ENCODE measurements around the gene SDC4.

The SDC4 gene, protein sequence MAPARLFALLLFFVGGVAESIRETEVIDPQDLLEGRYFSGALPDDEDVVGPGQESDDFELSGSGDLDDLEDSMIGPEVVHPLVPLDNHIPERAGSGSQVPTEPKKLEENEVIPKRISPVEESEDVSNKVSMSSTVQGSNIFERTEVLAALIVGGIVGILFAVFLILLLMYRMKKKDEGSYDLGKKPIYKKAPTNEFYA

GRCh38 chr20:45347936-45348778 lies at the start of gene SDC4:
SDC4 (minus strand) TSS chr20:45348424; CDS start chr20:45348384, 40 bp downstream.
- peak; percentile 72 for DNase-seq

GRCh38 chr20:45395114-45395415 lies 46.8 kb upstream of the SDC4 start:
- no peak for DNase-seq

DNA sequence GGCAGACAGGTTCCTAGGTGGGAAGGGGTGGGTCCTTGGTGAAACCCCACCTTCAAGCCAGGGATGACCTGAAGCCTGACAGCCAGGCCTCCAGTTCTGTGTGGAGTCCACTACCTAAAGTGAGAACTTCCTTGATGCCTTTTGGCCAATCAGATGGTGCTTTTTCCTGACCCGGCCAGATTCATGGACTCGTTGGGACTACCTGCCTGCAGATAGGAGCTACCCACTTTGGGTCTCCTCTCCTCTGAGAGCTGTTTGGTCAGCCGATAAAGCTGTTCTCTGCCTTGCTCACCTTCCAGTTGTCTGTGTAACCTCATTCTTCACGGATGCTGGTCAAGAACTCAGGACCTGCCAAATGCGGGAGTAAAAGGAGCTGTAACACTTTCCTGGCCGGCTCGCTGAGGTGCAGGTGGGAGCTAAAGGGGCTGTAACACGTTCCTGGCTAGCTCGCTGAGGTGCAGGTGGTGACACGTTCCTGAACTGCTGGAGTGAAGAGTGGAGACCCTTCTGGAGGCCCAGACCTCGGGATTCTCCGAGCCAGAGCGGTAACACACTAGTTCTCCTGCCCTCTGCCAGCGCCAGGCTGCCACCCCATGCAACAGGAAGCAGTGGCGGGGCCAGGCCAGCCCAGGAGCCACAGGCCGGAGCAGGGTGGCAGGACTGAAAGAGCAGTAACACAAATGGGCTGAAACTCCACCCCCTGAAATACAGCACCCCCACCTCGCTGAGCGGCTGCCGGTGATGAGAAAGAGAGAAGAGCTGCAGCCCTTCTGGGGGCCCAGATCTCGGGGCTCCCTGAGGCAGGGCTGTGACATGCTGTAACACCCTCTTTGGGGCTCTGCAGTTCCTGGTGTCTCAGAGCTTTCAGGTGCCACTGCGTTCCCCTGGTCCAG lies 46.2 kb upstream of the SDC4 start:
- no peak for DNase-seq

- no peak for DNase-seq
These were observed 44.5 kb upstream of the SDC4 start for GRCh38 chr20:45392733-45393132.

DNA sequence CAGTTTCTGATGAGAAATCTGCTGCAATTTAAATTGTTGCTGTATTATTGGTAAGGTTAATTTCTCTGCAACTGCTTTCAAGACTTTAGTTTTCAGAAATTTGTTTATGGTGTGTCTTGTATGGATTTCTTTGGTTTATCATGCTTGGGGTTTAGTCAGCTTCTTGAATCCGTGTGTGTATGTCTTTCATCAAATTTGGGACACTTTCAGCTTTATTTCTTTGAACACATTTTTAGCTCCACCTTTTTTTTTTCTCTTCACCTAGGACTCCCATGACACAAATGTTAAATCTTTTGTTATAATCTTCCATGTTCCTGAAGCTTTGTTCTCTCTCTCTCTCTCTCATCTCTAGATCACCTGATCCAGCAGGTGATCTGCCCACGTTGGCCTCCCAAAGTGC lies 43.3 kb upstream of the SDC4 start:
- no peak for DNase-seq

- no peak for DNase-seq
These were observed 42.7 kb upstream of the SDC4 start for GRCh38 chr20:45390931-45391330.

GRCh38 chr20:45387274-45387673 lies 39.0 kb upstream of the SDC4 start:
- DNase-seq = no peak

DNA sequence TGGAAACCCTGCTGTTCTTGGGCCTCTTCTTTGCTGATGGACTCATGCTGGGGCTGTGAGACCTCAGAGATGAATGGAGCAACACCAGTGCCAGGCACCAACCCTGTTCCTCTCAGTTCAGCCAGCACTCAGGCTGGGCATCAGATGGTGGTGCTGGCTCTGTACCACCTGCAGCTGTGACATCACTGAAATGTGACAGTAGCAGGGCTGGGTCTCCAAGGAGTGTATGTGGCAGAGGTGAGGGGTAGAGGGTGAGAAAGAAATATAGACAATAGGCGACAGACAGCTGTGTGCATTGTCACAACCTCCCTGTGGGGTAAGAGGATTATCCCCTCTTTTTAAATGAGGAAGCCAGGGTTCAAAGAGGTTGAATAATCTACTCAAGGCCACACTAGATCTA lies 30.0 kb upstream of the SDC4 start, which contains the start of gene TP53TG5:
Gene TP53TG5 (minus strand): TSS at position 135 of the 400 bp plus-strand sequence. CDS start 89 bp downstream, at position 46.
- no peak for DNase-seq

DNA sequence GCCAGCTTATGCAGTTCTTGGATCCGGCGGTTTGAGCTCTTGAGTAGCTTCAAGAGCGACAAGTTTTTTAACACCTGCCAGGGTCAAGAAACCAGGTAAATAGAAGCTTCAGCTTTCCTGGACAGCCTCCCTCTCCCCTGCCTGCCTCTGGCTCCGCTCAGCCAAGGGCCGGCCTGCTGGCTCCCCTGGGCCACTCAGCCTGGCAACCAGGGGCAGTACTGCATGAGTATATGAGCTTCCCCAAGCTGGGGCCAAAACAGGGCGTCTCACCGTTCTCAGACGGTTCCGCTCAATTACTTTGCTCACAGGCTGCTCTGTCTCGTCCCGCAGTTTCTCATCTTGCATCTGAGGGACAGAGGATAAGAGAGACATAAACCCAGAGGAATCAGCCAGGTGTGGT lies 29.0 kb upstream of the SDC4 start:
- DNase-seq = no peak

GRCh38 chr20:45374966-45375365 lies 26.7 kb upstream of the SDC4 start:
- no peak for DNase-seq

GRCh38 chr20:45374101-45374467 lies 25.9 kb upstream of the SDC4 start:
- DNase-seq = no peak

DNA sequence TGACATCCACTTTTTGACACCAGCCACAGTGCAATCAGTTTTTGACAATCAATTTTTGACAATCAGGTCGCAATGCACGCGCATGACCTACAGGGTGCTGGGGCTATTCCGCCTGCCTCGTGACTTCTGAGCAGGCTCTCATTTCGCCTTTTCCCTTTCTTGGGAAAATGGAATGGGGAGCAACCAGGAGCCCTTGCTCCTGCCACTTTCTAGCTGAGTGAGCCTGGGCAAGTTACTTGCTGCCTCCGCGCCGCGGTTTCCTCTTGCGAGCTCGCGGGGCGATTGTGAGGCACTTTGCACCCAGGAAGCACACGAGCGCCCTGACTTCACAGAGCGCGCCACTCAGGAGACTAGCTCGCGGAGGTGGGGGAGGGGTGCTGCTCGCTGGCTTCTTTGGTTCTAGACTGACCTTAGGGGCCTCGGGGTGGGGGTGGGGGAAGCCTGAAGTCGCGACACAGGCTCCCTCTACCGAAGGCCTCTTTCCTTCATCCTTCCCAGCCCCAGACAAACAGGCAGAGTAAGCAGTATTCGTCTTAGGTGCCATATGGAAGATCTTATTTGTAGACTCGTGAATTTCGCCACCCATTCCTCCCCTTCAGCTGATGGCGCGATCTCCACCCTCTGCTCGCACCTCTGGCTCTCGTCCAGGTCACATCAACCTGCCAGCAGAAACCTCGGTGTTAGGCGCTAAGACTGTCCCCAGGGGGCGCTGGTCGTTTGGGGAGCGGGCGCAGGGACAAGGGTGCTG lies 25.3 kb upstream of the SDC4 start:
- peak; percentile 89 for DNase-seq

GRCh38 chr20:45372646-45373352 lies 24.6 kb upstream of the SDC4 start:
- DNase-seq = no peak

DNA sequence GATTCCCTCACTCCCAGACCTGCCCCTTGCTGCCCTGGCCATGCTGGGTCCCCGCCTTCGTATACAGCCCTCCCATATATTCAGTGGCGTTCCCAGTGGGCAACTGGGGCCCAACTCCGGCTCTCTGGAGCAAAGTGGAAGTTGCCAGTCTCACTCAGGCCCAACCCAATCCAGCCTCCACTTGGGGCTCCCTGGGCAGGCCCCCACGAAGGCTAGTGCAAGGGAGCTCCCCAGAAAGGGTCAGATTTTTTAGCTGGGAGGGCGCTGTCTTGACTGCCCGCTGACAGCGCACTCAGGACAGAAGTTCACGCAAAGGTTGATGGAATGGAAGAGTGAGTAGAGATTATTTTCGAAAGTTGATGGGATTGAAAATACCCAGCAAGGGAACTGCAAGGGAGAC lies 24.0 kb upstream of the SDC4 start:
- no peak for DNase-seq

DNA sequence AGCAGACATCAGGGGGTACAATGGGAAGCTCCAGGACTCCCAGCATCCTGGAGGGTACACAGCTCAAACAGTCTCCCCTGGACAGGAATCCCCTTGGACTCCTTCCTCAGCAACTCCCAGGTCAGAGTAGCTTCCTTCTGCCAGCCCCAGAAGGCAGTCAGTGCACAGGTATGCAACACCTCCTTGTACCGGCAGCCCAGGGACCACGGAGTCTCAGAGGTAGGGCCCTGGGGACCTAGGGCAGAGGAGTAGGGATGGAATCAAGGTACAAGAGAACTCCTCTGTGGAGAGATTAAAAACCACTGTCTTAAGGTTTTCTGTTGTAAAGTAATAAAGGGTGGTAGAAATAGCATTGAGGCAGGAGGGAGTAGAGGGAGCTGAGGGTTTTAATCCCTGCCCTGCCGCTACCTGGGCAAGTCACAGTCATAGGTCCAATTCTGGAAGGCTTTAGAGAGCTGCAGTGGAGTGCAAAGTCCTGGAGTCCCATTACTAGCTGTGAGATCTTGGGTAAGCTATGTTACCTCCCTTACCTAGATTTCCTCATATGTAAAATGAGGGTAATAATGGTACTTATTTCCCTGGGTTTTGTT lies 22.4 kb upstream of the SDC4 start:
- DNase-seq = no peak

DNA sequence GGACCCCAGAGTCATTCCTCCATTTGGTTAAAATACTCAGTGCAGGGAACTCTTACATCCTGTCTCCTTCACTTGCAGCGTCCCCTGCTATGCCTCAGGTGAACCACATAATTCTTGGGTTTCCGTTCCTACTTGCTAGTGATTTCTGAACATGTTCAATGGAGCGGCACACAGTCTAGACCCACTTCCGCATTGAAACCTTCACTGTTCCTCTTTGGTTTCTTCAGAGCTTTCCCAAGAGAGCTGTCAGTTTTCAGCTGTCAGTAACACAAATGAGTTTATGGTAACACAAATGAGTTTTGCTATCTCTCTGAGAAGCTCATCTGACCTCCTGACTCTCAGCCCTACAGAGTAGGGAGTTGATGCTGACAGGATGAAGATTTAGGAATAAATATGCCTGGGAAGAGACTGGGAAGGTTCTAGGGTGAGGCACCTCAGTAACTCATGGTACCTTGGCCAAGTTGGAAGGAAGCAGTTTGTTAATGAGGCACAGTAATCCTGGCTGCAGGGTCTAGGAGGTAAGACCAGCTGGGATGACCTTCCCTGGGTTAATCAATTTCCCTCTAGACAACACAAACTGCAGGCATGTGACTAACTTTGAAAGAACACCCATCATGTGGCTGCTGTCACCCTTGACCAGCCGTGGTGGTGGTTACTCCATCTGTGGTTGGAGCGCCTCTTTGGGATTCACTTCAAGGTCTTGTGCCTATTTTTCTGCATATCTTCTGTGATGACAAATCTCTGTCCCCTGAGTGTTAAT lies 20.2 kb upstream of the SDC4 start:
- DNase-seq = peak; percentile 31

DNA sequence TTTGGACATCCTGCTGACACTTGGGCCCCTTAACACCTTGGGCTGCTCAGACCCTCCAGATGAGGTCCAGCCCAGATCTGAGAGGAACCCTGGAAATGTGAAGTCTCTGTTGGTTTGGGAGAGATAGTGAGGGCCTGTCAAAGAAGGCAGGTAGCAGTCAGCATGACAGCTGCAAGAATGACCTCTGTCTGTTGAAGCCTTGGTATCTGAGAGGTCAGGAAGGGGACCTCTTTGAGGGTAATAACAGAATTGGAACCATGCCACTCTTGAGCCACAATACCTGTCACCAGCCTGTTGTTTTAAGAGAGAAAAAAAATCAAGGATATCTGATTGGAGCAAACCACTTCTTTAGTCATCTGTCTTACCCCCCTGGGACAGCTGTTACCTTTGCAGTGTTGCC lies 18.9 kb upstream of the SDC4 start:
- DNase-seq = no peak

DNA sequence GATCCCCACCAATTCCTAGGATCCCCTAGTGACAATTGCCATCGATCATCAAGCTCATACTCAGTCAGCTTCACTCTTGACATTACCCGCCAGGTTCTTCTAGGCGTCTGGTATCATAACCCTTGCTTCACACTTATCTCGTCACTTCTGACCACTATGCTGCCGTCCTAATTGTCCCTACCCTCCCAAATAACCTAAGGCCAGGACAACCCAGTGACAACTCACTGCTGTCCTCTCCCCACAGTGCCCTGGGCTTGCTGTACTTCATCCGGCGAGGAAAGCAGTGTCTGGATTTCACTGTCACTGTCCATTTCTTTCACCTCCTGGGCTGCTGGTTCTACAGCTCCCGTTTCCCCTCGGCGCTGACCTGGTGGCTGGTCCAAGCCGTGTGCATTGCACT lies 18.4 kb upstream of the SDC4 start:
- DNase-seq = no peak

DNA sequence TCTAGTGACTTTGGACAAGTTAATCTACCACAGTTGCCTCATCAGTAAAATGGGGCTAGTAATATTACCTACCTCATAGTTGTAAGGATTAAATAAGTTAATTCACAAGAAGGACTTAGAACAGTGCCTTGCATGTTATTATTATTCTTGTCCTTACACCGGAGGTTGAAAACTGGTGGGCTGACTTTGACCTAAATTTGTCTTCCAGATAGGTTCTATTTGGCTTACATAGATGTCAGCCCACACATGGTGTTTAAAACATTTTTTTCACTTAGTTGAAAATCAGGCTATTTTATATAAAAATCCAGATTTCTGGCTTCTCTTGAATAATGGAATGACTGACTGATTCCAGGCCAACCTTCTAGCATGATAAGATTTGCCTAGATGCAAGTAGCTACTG lies 18.0 kb upstream of the SDC4 start:
- DNase-seq = no peak

DNA sequence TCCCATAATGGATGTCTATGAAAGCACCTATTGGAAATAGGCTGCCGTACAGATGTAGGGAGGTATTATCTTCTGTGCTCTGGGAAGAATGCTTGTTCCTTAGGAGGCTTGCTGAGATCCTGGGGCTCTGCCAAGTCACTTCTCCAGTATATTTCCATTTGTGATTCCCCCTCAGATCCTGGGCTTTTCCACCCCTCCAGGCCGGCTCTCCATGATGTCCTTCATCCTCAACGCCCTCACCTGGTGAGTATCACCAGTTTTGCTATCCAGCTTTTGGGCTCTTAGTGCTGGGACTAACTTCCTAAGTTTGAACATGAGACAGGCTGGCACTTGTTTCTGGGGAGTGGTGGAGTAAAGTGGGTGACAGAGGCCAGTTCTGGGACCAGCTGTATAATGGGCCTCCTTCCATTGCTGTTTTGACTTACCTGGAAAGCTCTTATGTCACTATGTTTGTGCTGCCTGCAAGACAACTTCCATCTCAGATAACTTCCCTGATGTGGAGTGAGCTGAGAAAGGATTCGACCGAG lies 17.3 kb upstream of the SDC4 start:
- no peak for DNase-seq
